Measurements from ENCODE around the gene RNF130.

Gene RNF130

DNA sequence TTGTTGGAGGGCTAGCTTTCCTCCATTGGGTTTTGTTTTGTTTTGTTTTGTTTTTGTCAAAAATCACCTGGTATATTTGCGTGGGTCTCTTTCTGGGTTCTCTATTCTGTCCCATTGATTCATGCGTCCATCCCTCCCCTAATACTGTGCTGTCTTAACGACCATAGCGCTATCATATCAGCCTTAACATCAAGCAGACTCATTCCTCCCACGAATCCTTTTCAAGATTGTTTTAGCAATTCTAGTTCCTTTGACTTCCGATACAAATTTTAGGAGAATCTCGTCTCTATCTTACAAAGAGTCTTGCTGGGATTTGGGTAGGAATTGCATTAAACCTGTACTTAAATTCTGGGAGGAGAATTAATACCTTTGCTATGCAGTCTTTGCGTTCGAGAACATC, 31.1 kb upstream of the RNF130 start:
- TF ChIP-seq, protein P1, sequence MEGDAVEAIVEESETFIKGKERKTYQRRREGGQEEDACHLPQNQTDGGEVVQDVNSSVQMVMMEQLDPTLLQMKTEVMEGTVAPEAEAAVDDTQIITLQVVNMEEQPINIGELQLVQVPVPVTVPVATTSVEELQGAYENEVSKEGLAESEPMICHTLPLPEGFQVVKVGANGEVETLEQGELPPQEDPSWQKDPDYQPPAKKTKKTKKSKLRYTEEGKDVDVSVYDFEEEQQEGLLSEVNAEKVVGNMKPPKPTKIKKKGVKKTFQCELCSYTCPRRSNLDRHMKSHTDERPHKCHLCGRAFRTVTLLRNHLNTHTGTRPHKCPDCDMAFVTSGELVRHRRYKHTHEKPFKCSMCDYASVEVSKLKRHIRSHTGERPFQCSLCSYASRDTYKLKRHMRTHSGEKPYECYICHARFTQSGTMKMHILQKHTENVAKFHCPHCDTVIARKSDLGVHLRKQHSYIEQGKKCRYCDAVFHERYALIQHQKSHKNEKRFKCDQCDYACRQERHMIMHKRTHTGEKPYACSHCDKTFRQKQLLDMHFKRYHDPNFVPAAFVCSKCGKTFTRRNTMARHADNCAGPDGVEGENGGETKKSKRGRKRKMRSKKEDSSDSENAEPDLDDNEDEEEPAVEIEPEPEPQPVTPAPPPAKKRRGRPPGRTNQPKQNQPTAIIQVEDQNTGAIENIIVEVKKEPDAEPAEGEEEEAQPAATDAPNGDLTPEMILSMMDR (IDR thresholded peaks at IDR 0.05; ENCODE audit: low read length, missing control alignments): no peak
- H3K4me3 ChIP-seq (replicated peaks; ENCODE audit: low read depth, low read length): no peak overlapping the region
- no peak for DNase-seq (ENCODE audit: low read depth)

DNA sequence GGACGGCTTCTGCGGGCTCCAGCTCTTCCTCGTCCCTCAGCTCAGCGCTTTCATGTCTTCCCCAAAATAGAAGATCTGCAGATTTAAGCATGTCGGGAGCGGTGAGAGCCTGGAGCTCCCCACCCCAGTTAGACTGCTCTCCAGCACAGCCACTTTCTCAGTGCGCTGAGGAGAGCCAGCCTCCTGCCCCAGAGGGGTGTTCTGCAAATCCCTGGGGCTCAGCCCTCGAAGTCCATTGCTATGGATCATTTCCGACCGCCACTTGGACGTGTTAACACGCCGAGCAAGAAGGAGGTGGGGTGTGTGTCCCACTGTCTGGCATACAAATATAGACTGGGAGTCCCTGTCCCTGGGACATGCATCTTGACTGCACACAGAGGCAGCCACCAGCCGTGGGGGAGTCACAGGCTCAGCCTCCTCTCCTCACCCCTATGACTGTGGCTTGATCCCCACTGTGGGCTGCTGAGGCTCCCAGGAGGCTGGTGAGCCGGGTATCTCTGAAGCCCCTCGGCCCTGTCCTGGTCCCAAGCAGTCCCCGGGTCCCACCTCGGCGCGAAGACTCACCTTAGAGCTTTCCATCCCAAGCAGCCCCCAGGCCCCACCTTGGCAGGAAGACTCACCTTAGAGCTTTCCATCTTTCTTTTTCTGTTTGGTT, 30.0 kb upstream of the RNF130 start:
- H3K4me3 ChIP-seq (replicated peaks; ENCODE audit: low read depth, low read length): no peak overlapping the region
- TF ChIP-seq, protein P1 (IDR thresholded peaks at IDR 0.05; ENCODE audit: low read length, missing control alignments): no peak
- no peak for DNase-seq (ENCODE audit: low read depth)

DNA sequence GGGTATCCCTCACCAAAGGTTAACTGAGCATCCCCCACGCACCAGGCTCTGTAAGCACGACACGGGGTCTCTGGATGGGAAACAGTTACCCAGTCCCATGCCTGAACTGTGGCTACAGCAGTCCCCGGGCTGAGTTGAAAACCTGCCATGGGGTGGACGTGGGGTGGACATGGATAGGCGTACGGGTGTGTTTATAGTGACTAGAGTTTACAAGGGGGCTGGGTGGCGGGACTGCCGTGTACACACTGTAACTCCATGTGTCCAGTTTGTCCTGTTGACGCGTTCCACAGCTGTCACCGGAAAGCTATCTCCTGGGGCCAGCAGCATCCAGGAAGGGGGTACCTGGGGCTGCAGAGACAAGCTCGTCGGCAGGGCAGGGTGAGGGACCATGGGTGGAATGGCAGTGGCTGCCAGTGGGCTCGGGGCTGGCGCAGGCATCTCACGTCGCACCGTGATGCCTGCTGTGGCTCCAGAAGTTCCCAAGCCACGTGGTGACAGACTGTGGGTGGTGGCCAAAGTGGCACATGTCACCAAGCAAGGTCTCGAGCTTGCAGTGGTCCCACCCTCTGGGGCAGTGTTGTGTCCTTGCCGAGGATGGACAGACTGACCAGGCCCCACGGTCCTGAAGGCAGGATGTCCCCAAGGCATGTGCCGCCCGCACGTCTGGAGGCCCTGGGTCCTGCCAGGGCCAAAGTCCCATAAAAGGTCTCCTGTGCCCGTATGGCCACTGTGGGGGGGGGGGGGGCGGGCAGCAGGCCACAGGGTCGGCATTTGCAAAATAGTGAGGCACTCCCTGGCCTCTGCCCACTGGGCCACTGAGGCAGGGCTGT, 29.3 kb upstream of the RNF130 start:
- TF ChIP-seq, protein P1 (IDR thresholded peaks at IDR 0.05; ENCODE audit: low read length, missing control alignments): no peak
- no peak for DNase-seq (ENCODE audit: low read depth)

DNA sequence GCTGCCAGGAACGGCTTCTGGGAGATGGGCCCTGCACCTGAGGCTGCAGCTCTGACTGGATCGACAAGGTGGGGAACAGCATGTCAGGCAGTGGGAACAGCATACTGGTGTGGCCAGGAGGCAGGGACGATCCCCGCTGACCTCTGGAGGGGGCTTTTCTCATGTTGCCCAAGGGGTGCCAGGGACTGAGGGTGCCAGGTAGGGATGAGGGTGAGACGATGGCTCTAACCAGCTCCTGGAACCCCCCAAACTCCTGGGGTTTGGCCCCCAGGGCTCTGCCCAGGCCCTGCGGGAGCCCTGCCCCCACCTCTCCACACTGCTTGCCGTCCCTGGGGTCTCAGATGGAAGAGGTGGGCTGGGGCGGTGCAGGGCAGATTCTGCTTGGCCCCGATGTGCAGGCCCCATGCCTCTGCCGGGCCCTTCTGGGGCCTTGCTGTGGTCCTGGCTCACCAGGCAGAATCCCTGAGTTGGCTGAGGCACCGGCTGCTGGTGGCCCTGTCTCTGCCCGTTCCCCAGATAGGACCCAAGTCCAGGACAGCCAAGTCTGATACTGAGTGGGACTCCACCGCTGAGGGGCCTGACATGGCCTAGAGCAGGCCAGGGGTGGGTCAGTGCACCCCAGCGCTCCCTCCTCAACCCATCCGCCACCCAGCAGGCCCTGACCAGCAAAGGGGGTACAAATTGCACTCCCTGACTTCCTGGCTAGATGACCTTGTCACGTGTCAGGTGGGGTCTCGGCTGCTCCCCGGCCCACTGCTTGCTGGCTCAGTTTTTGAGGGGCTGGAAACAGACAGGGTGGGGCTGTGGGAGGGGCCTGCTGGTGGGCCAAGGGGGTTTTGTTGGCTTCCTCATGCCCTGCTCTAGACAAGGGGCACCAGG, 28.4 kb upstream of the RNF130 start:
- no peak for DNase-seq (ENCODE audit: low read depth)
- H3K4me3 ChIP-seq (replicated peaks; ENCODE audit: low read depth, low read length): no peak overlapping the region
- TF ChIP-seq, protein P1 (IDR thresholded peaks at IDR 0.05; ENCODE audit: low read length, missing control alignments): no peak

More for the DNA sequence above, 29.3 kb upstream of the RNF130 start:
- no peak overlapping the region for H3K4me3 ChIP-seq (replicated peaks; ENCODE audit: low read depth, low read length)

DNA sequence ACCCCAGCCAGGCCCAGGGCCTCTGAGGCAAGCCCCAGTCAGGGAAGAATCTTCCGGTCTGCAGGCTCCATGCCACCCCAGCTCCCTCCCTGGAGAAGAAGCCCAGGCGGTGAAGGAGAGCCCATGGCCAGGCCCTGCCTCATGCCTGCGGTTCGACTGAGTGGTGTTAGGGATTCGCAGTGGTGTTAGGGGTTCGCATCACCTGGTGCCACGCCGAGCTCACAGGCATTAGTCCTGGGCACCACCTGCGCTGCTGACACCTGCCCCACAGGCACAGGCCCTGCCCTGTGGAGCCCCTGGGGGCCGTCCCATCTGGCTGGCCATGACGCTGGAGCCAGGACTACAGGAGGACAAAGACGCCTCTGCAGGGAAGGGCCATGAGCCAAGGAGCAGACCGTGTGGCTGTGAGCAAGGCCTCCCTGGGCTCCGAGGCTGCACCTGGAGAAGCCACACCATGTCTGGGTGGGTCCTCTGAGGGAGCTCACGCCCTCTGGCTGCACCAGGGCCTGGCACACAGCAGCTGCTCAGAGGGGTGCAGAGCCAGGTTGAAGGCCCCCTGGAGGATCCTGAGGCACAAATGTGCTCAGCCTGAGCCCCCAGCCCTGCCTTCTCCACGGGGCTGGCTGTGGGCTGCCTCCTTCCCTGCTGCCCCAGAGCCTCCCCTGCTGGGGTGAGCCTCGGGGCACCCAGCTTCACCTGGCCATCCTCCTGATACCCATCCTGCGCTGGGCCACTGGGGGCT, 27.6 kb upstream of the RNF130 start:
- DNase-seq (ENCODE audit: low read depth): no peak
- no peak overlapping the region for H3K4me3 ChIP-seq (replicated peaks; ENCODE audit: low read depth, low read length)

DNA sequence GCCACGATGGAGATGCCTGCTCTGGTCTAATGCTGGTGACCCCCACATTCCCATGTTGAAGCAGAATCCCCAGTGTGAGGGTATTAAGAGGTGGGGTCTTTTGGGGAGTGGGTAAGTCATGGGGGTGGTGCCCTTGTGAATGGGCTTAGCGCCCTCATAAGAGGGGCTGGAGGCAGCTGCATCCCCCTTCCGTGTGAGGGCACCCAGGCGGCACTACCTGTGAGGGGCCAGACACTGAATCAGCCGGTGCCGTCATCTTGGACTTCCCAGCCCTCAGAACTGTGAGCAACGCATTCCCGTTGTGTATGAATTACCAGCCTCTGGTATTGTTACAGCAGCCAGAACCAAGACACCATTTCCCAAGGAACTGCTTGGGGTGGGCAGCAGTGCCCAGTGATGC, 27.0 kb upstream of the RNF130 start:
- H3K4me3 ChIP-seq (replicated peaks; ENCODE audit: low read depth, low read length): no peak overlapping the region
- no peak for DNase-seq (ENCODE audit: low read depth)
- TF ChIP-seq, protein P1 (IDR thresholded peaks at IDR 0.05; ENCODE audit: low read length, missing control alignments): no peak

More for the DNA sequence above, 27.6 kb upstream of the RNF130 start:
- TF ChIP-seq, protein P1 (IDR thresholded peaks at IDR 0.05; ENCODE audit: low read length, missing control alignments): no peak
